Measurements from ENCODE around the gene FHOD1. TPM values are rescaled to one million over a fixed set of nuclear protein-coding genes. Genes with fewer than 3 reads are reported as not detected.
A peak's percentile ranks its signal among the peaks of the same experiment; 100 is the strongest.

Gene FHOD1
- polyA plus RNA-seq, 2 of the 4 experiments (the other 2 are of a cell fraction): 16.1 to 33.6 TPM

DNA sequence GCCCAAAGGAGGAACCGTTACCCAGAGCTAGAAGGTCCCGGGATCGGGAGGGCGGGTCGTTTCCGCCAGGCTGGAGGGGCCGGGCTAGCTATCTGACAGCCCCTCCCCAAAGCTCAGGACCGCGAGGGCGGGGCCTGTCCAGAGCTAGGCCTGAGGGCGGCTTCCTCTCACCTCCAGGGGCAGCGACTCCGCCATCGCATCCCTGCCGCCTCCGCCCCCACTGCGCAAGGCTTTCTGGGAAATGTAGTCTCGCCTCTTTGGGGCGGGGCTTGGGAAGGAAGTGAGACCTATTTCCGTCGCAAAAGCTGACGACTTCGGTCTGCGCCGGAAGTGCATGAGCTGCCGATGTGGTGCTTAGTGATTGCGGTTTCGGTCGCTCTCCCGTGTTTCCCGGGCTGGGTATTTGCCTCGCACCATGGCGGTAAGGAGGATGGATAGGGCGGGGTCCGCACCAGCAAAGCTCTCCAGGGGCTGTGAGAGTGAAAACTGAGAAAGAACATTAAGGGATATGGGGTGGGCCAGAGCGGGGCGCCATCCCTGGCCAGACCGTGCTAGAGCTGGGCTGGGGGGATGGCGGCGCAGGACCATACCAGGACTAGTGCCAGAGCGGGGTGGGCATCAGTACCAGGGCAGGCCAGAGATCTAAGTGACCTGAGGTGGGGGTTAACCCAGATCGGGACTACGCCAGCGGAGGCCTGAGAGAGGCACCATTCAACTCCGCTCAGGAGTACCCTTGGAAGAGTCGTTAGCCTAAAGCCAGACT, 20.3 kb downstream of the FHOD1 start, which contains the start of gene TMEM208 (continued):
- TF ChIP-seq, protein P1, sequence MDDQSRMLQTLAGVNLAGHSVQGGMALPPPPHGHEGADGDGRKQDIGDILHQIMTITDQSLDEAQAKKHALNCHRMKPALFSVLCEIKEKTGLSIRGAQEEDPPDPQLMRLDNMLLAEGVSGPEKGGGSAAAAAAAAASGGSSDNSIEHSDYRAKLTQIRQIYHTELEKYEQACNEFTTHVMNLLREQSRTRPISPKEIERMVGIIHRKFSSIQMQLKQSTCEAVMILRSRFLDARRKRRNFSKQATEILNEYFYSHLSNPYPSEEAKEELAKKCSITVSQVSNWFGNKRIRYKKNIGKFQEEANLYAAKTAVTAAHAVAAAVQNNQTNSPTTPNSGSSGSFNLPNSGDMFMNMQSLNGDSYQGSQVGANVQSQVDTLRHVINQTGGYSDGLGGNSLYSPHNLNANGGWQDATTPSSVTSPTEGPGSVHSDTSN (IDR thresholded peaks at IDR 0.05): peak; percentile 44; the same call in 1 of the 2 replicates
- TF ChIP-seq KDM5A (IDR thresholded peaks at IDR 0.05) (peak; percentile 98), EP300 (IDR thresholded peaks at IDR 0.05) (no peak), FOSL2 (IDR thresholded peaks at IDR 0.05) (no peak), FOSL2 (CRISPR knock-in tag; IDR thresholded peaks at IDR 0.05) (no peak), EHMT2 (IDR thresholded peaks at IDR 0.05; ENCODE audit: low read depth) (no peak), KDM1A (IDR thresholded peaks at IDR 0.05; ENCODE audit: low read depth) (no peak), CBX2 (IDR thresholded peaks at IDR 0.05; ENCODE audit: borderline replicate concordance, low read depth) (no peak), HOXA7 (CRISPR knock-in tag; IDR thresholded peaks at IDR 0.05) (no peak), CBX8 (IDR thresholded peaks at IDR 0.05) (no peak), GATA3 (IDR thresholded peaks at IDR 0.05; ENCODE audit: borderline replicate concordance) (peak; percentile 53; the same call in 1 of the 2 replicates), RARB (CRISPR knock-in tag; IDR thresholded peaks at IDR 0.05) (no peak), ZSCAN20 (CRISPR knock-in tag; IDR thresholded peaks at IDR 0.05) (no peak), CHD2 (IDR thresholded peaks at IDR 0.05; ENCODE audit: low read length, partially characterized antibody) (no peak), RAD21 (conservative IDR thresholded peaks at IDR 0.05 in 1 of 2, IDR thresholded peaks at IDR 0.05 in 1 of 2) (no peak), HOXB5 (CRISPR knock-in tag; IDR thresholded peaks at IDR 0.05) (peak; percentile 26; the same call in 1 of the 2 replicates), NR3C1 (IDR thresholded peaks at IDR 0.05) (no peak), SMC3 (IDR thresholded peaks at IDR 0.05) (no peak), FOXS1 (CRISPR knock-in tag; IDR thresholded peaks at IDR 0.05) (no peak), RNF2 (IDR thresholded peaks at IDR 0.05; ENCODE audit: borderline replicate concordance, low read depth) (no peak), TP53 (CRISPR knock-in tag; IDR thresholded peaks at IDR 0.05) (no peak), JUN (IDR thresholded peaks at IDR 0.05) (peak; percentile 76 to 83; a peak in 4 of 5 replicates), ZFP36 (IDR thresholded peaks at IDR 0.05; ENCODE audit: borderline replicate concordance, partially characterized antibody) (no peak), NFE2L2 (conservative IDR thresholded peaks at IDR 0.05; ENCODE audit: low read length) (no peak), ZC3H11A (IDR thresholded peaks at IDR 0.05) (no peak), ZNF302 (CRISPR knock-in tag; IDR thresholded peaks at IDR 0.05) (no peak), PHF8 (IDR thresholded peaks at IDR 0.05; ENCODE audit: borderline replicate concordance, low read depth) (peak; percentile 73; the same call in 1 of the 2 replicates), CEBPB (IDR thresholded peaks at IDR 0.05) (peak in 1 of 2 experiments; percentile 31; a peak in 1 of 4 replicates), POLR2AphosphoS2 (conservative IDR thresholded peaks at IDR 0.05; ENCODE audit: low read length) (no peak), RFX5 (IDR thresholded peaks at IDR 0.05) (no peak), BHLHE40 (IDR thresholded peaks at IDR 0.05; ENCODE audit: low read depth, low read length) (no peak), CHD4 (IDR thresholded peaks at IDR 0.05; ENCODE audit: borderline replicate concordance) (no peak), MAZ (IDR thresholded peaks at IDR 0.05; ENCODE audit: borderline replicate concordance, low read depth, low read length) (peak; percentile 84; the same call in 1 of the 2 replicates), HOXB13 (CRISPR knock-in tag; IDR thresholded peaks at IDR 0.05; ENCODE audit: low read depth) (no peak), POLR2A (IDR thresholded peaks at IDR 0.05; ENCODE audit: low read length) (no peak; the same call in 1 of the 2 replicates), JUNB (IDR thresholded peaks at IDR 0.05) (no peak)
- TF ChIP-seq, protein P2, sequence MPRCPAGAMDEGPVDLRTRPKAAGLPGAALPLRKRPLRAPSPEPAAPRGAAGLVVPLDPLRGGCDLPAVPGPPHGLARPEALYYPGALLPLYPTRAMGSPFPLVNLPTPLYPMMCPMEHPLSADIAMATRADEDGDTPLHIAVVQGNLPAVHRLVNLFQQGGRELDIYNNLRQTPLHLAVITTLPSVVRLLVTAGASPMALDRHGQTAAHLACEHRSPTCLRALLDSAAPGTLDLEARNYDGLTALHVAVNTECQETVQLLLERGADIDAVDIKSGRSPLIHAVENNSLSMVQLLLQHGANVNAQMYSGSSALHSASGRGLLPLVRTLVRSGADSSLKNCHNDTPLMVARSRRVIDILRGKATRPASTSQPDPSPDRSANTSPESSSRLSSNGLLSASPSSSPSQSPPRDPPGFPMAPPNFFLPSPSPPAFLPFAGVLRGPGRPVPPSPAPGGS (IDR thresholded peaks at IDR 0.05): no peak
- TF ChIP-seq, protein P3, sequence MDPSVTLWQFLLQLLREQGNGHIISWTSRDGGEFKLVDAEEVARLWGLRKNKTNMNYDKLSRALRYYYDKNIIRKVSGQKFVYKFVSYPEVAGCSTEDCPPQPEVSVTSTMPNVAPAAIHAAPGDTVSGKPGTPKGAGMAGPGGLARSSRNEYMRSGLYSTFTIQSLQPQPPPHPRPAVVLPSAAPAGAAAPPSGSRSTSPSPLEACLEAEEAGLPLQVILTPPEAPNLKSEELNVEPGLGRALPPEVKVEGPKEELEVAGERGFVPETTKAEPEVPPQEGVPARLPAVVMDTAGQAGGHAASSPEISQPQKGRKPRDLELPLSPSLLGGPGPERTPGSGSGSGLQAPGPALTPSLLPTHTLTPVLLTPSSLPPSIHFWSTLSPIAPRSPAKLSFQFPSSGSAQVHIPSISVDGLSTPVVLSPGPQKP (IDR thresholded peaks at IDR 0.05; ENCODE audit: low read depth, low read length): 0 out of 2 replicates have a peak, but pooled peaks have one; percentile 62
- TF ChIP-seq, protein P4, sequence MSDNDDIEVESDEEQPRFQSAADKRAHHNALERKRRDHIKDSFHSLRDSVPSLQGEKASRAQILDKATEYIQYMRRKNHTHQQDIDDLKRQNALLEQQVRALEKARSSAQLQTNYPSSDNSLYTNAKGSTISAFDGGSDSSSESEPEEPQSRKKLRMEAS (IDR thresholded peaks at IDR 0.05): peak; percentile 90
- TF ChIP-seq, protein P5, sequence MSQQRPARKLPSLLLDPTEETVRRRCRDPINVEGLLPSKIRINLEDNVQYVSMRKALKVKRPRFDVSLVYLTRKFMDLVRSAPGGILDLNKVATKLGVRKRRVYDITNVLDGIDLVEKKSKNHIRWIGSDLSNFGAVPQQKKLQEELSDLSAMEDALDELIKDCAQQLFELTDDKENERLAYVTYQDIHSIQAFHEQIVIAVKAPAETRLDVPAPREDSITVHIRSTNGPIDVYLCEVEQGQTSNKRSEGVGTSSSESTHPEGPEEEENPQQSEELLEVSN (IDR thresholded peaks at IDR 0.05; ENCODE audit: borderline replicate concordance, low read depth): no peak; the same call in 1 of the 2 replicates
- TF ChIP-seq, protein P6, sequence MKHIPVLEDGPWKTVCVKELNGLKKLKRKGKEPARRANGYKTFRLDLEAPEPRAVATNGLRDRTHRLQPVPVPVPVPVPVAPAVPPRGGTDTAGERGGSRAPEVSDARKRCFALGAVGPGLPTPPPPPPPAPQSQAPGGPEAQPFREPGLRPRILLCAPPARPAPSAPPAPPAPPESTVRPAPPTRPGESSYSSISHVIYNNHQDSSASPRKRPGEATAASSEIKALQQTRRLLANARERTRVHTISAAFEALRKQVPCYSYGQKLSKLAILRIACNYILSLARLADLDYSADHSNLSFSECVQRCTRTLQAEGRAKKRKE (CRISPR knock-in tag; IDR thresholded peaks at IDR 0.05; ENCODE audit: low read depth): no peak
